OCI-LY7 (cell line): ENCODE results near the gene SESN2. TPM values are rescaled to one million over a fixed set of nuclear protein-coding genes. Genes with fewer than 3 reads are reported as not detected.
A peak's percentile ranks its signal among the peaks of the same experiment; 100 is the strongest.

ENCODE experiments used
- BruUV-seq: library from RNA; stranded (reverse); fragments of 400-500 nt; replicated peaks from 2 replicates; lab custom pipeline; 2021; lab: Mats Ljungman, UMichigan
- CTCF ChIA-PET: fragments of 300-600 bp; sonication (Branson Sonifier 250); formaldehyde crosslinking; loops from one replicate; lab custom pipeline; 2022; ENCODE audit warnings: antibody characterized with exemption; ENCODE audit not compliant: unreplicated experiment; lab: Charles Lee
- POLR2A ChIA-PET: fragments of 300-600 bp; sonication (Branson Sonifier 250); formaldehyde crosslinking; loops from one replicate; lab custom pipeline; 2022; ENCODE audit warnings: antibody characterized with exemption; lab: Charles Lee
- DNase-seq: peaks from one replicate; pipeline ENCODE4 v3.0.0-alpha.2; 2015; ENCODE audit warnings: low spot score
- H2AFZ ChIP-seq: fragments of 200-600 bp; sonication (generic), shearing (Covaris generic); 2 replicates; pipeline ENCODE4 v1.6.1; 2014; ENCODE audit warnings: mild to moderate bottlenecking, antibody characterized with exemption, low read length, moderate library complexity
- H3K27ac ChIP-seq: fragments of 200-600 bp; sonication (generic); 2 replicates; pipeline ENCODE4 v1.5.1; 2014; ENCODE audit warnings: mixed run types, low read depth, mild to moderate bottlenecking, moderate library complexity, low read length, inconsistent platforms; ENCODE audit not compliant: poor library complexity, severe bottlenecking
- H3K36me3 ChIP-seq: fragments of 200-600 bp; sonication (generic); 2 replicates; pipeline ENCODE4 v1.6.1; 2014; ENCODE audit warnings: mild to moderate bottlenecking, antibody characterized with exemption, low read length, moderate library complexity, mixed read lengths; ENCODE audit not compliant: insufficient read depth
- H3K4me1 ChIP-seq: fragments of 200-600 bp; sonication (generic); 2 replicates; pipeline ENCODE4 v1.5.1; 2014; ENCODE audit warnings: mild to moderate bottlenecking, low read length; ENCODE audit not compliant: insufficient read depth, poor library complexity, severe bottlenecking
- H3K4me2 ChIP-seq: fragments of 200-600 bp; sonication (generic); 2 replicates; pipeline ENCODE4 v1.6.1; 2014; ENCODE audit warnings: mild to moderate bottlenecking, low read length
- H3K4me3 ChIP-seq: fragments of 200-600 bp; sonication (generic); 2 replicates; pipeline ENCODE4 v1.5.1; 2014; ENCODE audit warnings: mild to moderate bottlenecking, low read depth, low read length; ENCODE audit not compliant: poor library complexity, severe bottlenecking
- H3K79me2 ChIP-seq: fragments of 200-600 bp; sonication (generic); 2 replicates; pipeline ENCODE4 v1.6.1; 2016; ENCODE audit warnings: low read depth, mild to moderate bottlenecking, low read length, moderate library complexity, mixed read lengths; ENCODE audit not compliant: insufficient read depth
- H3K9me2 ChIP-seq: fragments of 200-600 bp; sonication (generic); 2 replicates; pipeline ENCODE4 v1.6.1; 2016; ENCODE audit warnings: mild to moderate bottlenecking, low read length, mixed read lengths; ENCODE audit not compliant: insufficient read depth
- H3K9me3 ChIP-seq: fragments of 200-600 bp; sonication (generic); 2 replicates; pipeline ENCODE4 v1.6.1; 2014; ENCODE audit warnings: mild to moderate bottlenecking, mixed run types, low read length, mixed read lengths
- H4K20me1 ChIP-seq: fragments of 200-600 bp; sonication (generic); 2 replicates; pipeline ENCODE4 v1.6.1; 2014; ENCODE audit warnings: mild to moderate bottlenecking, antibody characterized with exemption, low read length, moderate library complexity, mixed read lengths; ENCODE audit not compliant: insufficient read depth
- EZH2phosphoT487 ChIP-seq: fragments of 200-600 bp; sonication (generic); IDR thresholded peaks from 2 replicates; pipeline ENCODE4 v1.6.1; 2018; ENCODE audit warnings: low read depth, borderline replicate concordance, mild to moderate bottlenecking, mixed run types, antibody characterized with exemption, low read length, moderate library complexity, mixed read lengths
- intact Hi-C: fragments of 100-400 bp; cut with micrococcal nuclease; formaldehyde crosslinking; loops from one replicate; pipeline ENCODE4 v1.10.0; 2022; ENCODE audit not compliant: unreplicated experiment
- total RNA-seq, 2 experiments: library from RNA; depleted of rRNA in 1 of 2; stranded (reverse); fragments of >200 nt in 1 of 2; shearing (Covaris generic) in 1 of 2; gene quantifications; 2 replicates each; pipeline ENCODE4 v1.2.3, GENCODE V29; 2014 to 2022
- TF ChIP-seq, protein P1 (sequence below): fragments of 200-600 bp; sonication (generic); conservative IDR thresholded peaks from 2 replicates; pipeline ENCODE4 v1.5.1; 2014; ENCODE audit warnings: mild to moderate bottlenecking, antibody characterized with exemption, low read length, moderate library complexity, mixed read lengths

The SESN2 gene
- total RNA-seq, 2 experiments from 2014 or later, result 22.8 to 41.2 TPM

DNA sequence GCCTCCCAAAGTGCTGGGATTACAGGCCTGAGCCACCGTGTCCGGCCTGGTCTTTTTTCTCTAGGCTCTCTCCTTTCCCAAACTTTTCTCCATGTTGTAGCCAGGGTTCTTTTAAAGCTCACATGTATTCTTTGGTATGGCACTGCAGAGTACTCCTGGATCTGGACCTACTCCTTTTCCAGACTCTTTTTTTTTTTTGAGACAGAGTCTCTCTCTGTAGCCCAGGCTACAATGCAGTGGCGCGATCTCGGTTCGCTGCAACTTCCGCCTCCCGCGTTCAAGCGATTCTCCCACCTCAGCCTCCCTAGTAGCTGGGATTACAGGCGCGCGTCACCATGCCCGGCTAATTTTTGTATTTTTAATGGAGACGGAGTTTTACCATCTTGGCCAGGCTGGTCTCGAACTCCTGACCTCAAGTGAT is 68.9 kb downstream of the SESN2 start:
- Histone ChIP-seq H3K9me3 (no peaks in the 10 kb centered on the region), H3K4me2 (peak overlapping the region; percentile 60), H4K20me1 (no peaks in the 10 kb centered on the region), H3K27ac (peak overlapping the region; percentile 88), H3K9me2 (no peaks in the 10 kb centered on the region), H3K4me1 (peaks cover 37% of the 10 kb centered on the region), H3K36me3 (peaks cover 29% of the 10 kb centered on the region), H3K79me2 (peaks cover 14% of the 10 kb centered on the region; the same call in 1 of the 2 replicates), H3K4me3 (peak overlapping the region; percentile 88), H2AFZ (peak overlapping the region; percentile 79)
- ChIA-PET CTCF (no interaction called here), POLR2A (interaction anchor here (0.6 to 2.5 kb wide), 15 partner anchors 10 to 341 kb away, joined by 3 to 14 read pairs (median 5); partner anchors contain the start of genes EYA3 and GMEB1)
- intact Hi-C loops, result loop anchor here (2.0 kb wide), 1 partner anchor 79 kb away; no protein-coding TSS in a partner anchor
- BruUV-seq, result TSS peak; percentile 92
- no peak for TF ChIP-seq EZH2phosphoT487
- TF ChIP-seq, protein P1, sequence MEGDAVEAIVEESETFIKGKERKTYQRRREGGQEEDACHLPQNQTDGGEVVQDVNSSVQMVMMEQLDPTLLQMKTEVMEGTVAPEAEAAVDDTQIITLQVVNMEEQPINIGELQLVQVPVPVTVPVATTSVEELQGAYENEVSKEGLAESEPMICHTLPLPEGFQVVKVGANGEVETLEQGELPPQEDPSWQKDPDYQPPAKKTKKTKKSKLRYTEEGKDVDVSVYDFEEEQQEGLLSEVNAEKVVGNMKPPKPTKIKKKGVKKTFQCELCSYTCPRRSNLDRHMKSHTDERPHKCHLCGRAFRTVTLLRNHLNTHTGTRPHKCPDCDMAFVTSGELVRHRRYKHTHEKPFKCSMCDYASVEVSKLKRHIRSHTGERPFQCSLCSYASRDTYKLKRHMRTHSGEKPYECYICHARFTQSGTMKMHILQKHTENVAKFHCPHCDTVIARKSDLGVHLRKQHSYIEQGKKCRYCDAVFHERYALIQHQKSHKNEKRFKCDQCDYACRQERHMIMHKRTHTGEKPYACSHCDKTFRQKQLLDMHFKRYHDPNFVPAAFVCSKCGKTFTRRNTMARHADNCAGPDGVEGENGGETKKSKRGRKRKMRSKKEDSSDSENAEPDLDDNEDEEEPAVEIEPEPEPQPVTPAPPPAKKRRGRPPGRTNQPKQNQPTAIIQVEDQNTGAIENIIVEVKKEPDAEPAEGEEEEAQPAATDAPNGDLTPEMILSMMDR, result no peak
- no peak for DNase-seq

DNA sequence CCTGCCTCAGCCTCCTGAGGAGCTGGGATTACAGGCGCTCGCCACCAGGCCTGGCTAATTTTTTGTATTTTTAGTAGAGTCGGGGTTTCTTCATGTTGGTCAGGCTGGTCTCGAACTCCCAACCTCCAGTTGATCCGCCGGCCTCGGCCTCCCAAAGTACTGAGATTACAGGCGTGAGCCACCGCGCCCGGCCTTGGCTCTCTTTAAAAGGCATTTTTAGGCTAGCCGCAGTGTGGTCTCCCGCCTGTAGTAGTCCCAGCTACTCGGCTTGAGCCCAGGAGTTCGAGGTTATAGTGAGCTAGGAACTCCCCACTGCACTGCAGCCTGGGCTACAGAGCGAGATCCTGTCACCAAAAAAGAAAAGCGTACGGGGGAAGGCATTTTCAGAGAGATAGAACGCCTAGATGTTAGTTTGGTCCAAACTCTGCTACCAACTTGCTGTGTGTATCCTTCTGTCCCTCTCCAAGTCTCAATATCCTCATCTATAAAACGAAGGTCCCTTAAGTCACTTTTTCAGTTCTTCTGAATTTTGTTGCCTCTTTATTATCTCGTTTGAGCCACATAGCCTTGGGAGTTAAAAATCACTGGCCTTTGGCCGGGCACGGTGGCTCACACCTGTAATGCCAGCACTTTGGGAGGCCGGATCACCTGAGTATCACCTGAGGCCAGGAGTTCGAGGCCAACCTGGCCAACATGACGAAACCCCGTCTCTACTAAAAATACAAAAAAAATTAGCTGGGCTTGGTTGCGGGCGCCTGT is 70.3 kb downstream of the SESN2 start:
- H4K20me1 ChIP-seq, result no peaks in the 10 kb centered on the region
- DNase-seq, result peak; percentile 60
- TSS peak; percentile 95 for BruUV-seq
- H3K36me3 ChIP-seq, result peaks cover 42% of the 10 kb centered on the region
- H2AFZ ChIP-seq, result peak overlapping the region; percentile 79; the same call in 1 of the 2 replicates
- POLR2A ChIA-PET, result interaction anchor here (0.5 to 1.7 kb wide), 20 partner anchors 9 to 643 kb away, joined by 3 to 12 read pairs (median 4); no protein-coding TSS in a partner anchor
- H3K4me1 ChIP-seq, result peaks cover 37% of the 10 kb centered on the region
- H3K9me3 ChIP-seq, result no peaks in the 10 kb centered on the region
- H3K9me2 ChIP-seq, result no peaks in the 10 kb centered on the region
- intact Hi-C loops, result loop anchor here (2.0 kb wide), 1 partner anchor 81 kb away; no protein-coding TSS in a partner anchor
- peaks cover 14% of the 10 kb centered on the region; the same call in 1 of the 2 replicates for H3K79me2 ChIP-seq
- peak overlapping the region; percentile 88 for H3K4me3 ChIP-seq
- peak overlapping the region; percentile 88 for H3K27ac ChIP-seq
- TF ChIP-seq, protein P1, result peak; percentile 29
- no peak for TF ChIP-seq EZH2phosphoT487
- CTCF ChIA-PET, result no interaction called here
- H3K4me2 ChIP-seq, result peak overlapping the region; percentile 78

Other genes starting within 250 kb of the SESN2 start
- gene EYA3, start 170.9 kb upstream of the SESN2 start, total RNA-seq (2014; rRNA removed; shearing (Covaris generic)), result 24.1 and 29.0 TPM in 2 replicates
- 104 and 114 TPM in 2 replicates for gene EYA3, start 170.9 kb upstream of the SESN2 start, total RNA-seq (2022)
- gene PTAFR, start 82.8 kb upstream of the SESN2 start, total RNA-seq (2014; rRNA removed; shearing (Covaris generic)), result 6.1 and 8.0 TPM in 2 replicates
- gene PTAFR, start 82.8 kb upstream of the SESN2 start, total RNA-seq (2022), result 24.5 and 32.8 TPM in 2 replicates
- 71.1 and 94.6 TPM in 2 replicates for gene DNAJC8, start 26.5 kb upstream of the SESN2 start, total RNA-seq (2014; rRNA removed; shearing (Covaris generic))
- gene DNAJC8, start 26.5 kb upstream of the SESN2 start, total RNA-seq (2022), result 121 and 129 TPM in 2 replicates
- 410 and 604 TPM in 2 replicates for gene ATP5IF1, start 23.4 kb upstream of the SESN2 start, total RNA-seq (2014; rRNA removed; shearing (Covaris generic))
- gene ATP5IF1, start 23.4 kb upstream of the SESN2 start, total RNA-seq (2022), result 321 and 330 TPM in 2 replicates
- 25.9 and 26.9 TPM in 2 replicates for gene MED18, start 69.5 kb downstream of the SESN2 start, total RNA-seq (2014; rRNA removed; shearing (Covaris generic))
- gene MED18, start 69.5 kb downstream of the SESN2 start, total RNA-seq (2022), result 20.5 and 26.5 TPM in 2 replicates
- 16.7 and 17.8 TPM in 2 replicates for gene PHACTR4, start 110.2 kb downstream of the SESN2 start, total RNA-seq (2014; rRNA removed; shearing (Covaris generic))
- gene PHACTR4, start 110.2 kb downstream of the SESN2 start, total RNA-seq (2022), result 44.9 and 47.3 TPM in 2 replicates
- 87.6 and 101 TPM in 2 replicates for gene RCC1, start 246.5 kb downstream of the SESN2 start, total RNA-seq (2014; rRNA removed; shearing (Covaris generic))
- 95.3 and 108 TPM in 2 replicates for gene RCC1, start 246.5 kb downstream of the SESN2 start, total RNA-seq (2022)